Fibroblast of lung (primary cell): ENCODE results near the gene CYP4F3.

Experiments
- EZH2 ChIP-seq: IDR thresholded peaks from 2 replicates; pipeline ENCODE4 v1.5.1; 2012; ENCODE audit warnings: low read length, control low read depth, mild to moderate bottlenecking; ENCODE audit errors: missing control alignments
- TF ChIP-seq, protein P1 (sequence below), 2 donors: IDR thresholded peaks in 1 of 2; conservative IDR thresholded peaks in 1 of 2; 1 replicate in 1 of 2; 2 replicates in 1 of 2; pipeline ENCODE4 v1.5.1; 2011 to 2012; ENCODE audit warnings: low read length in 2 of 2, control low read depth in 1 of 2, inconsistent platforms in 1 of 2, low read depth in 1 of 2, mild to moderate bottlenecking in 1 of 2

DNA sequence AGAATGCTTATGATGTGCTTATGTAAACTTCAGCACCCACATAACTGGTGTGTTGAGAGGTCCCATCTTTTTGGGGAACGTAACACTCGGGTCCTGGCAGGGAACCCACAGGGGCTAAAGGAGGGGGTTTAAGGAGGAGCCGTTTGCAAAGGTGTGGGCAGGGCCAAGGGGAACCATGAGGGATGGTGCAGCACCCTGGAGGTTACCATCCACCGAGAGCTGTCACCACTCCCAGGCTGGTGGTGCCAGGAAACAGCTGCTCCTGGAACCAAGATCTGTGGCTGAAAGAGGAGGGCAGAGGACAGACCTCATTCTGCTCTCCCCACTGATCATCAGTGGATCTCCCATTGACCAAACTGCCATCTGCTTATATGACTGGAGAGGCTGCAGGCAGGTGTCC, 48.9 kb upstream of the CYP4F3 start:
- TF ChIP-seq, protein P1, sequence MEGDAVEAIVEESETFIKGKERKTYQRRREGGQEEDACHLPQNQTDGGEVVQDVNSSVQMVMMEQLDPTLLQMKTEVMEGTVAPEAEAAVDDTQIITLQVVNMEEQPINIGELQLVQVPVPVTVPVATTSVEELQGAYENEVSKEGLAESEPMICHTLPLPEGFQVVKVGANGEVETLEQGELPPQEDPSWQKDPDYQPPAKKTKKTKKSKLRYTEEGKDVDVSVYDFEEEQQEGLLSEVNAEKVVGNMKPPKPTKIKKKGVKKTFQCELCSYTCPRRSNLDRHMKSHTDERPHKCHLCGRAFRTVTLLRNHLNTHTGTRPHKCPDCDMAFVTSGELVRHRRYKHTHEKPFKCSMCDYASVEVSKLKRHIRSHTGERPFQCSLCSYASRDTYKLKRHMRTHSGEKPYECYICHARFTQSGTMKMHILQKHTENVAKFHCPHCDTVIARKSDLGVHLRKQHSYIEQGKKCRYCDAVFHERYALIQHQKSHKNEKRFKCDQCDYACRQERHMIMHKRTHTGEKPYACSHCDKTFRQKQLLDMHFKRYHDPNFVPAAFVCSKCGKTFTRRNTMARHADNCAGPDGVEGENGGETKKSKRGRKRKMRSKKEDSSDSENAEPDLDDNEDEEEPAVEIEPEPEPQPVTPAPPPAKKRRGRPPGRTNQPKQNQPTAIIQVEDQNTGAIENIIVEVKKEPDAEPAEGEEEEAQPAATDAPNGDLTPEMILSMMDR (conservative IDR thresholded peaks at IDR 0.05 in 1 of 2, IDR thresholded peaks at IDR 0.05 in 1 of 2; ENCODE audit: low read depth in 1 of 2, low read length in 2 of 2): no peak
- no peak for TF ChIP-seq EZH2
